Transverse colon (tissue), 4 donors: Measurements from ENCODE around the gene PKIB. TPM values are rescaled to one million over a fixed set of nuclear protein-coding genes. Genes with fewer than 3 reads are reported as not detected.

Experiments used
- DNase-seq: peaks from one replicate; pipeline ENCODE4 v3.0.0-alpha.2; 2019
- H3K27ac ChIP-seq, 4 donors: fragments of 200-600 bp; sonication (generic); 2 replicates each; pipeline ENCODE4 v1.5.1; 2016 to 2018; ENCODE audit warnings: inconsistent platforms in 4 of 4
- H3K27me3 ChIP-seq: fragments of 200-600 bp; sonication (generic); 2 replicates; pipeline ENCODE4 v1.5.1; 2017; ENCODE audit warnings: inconsistent platforms
- H3K36me3 ChIP-seq, 4 donors: fragments of 200-600 bp; sonication (generic); 2 replicates each; pipeline ENCODE4 v1.5.1; 2017 to 2019; ENCODE audit warnings: inconsistent platforms in 4 of 4
- H3K4me1 ChIP-seq, 4 donors: fragments of 200-600 bp; sonication (generic); 2 replicates each; pipeline ENCODE4 v1.5.1; 2017 to 2020; ENCODE audit warnings: inconsistent platforms in 4 of 4
- H3K4me3 ChIP-seq, 4 donors: fragments of 200-600 bp; sonication (generic); 1 replicate in 1 of 4; 2 replicates in 3 of 4; pipeline versions ENCODE4 v1.5.1 to v1.6.1; 2017 to 2019; ENCODE audit warnings: inconsistent platforms in 4 of 4
- H3K9me3 ChIP-seq, 2 donors: fragments of 200-600 bp; sonication (generic); 2 replicates each; pipeline ENCODE4 v1.5.1; 2017 to 2019; ENCODE audit warnings: inconsistent platforms in 2 of 2
- CTCF ChIP-seq, 5 experiments: fragments of 200-600 bp in 3 of 5; fragments of 450-650 bp in 2 of 5; sonication (generic) in 3 of 5; IDR thresholded peaks; 1 replicate in 2 of 5; 2 replicates in 3 of 5; pipeline ENCODE4 v1.5.1; 2016 to 2017; ENCODE audit warnings: antibody characterized with exemption in 5 of 5, inconsistent platforms in 3 of 5, mild to moderate bottlenecking in 2 of 5, moderate library complexity in 1 of 5
- EP300 ChIP-seq: sonication (generic); formaldehyde crosslinking; IDR thresholded peaks from one replicate; pipeline ENCODE4 v1.6.1; 2017; ENCODE audit warnings: antibody characterized with exemption, low read depth
- POLR2A ChIP-seq: fragments of 450-650 bp; IDR thresholded peaks from one replicate; pipeline ENCODE4 v1.6.1; 2016; ENCODE audit warnings: antibody characterized with exemption, mild to moderate bottlenecking, moderate library complexity
- POLR2AphosphoS5 ChIP-seq, 3 donors: sonication (generic); formaldehyde crosslinking; IDR thresholded peaks; one replicate each; pipeline ENCODE4 v1.6.1; 2016; ENCODE audit warnings: antibody characterized with exemption in 3 of 3
- WGBS, 2 donors: methylation state at CpG; one replicate each; pipeline ENCODE4 v1.1.5; 2018; ENCODE audit warnings: low coverage in 1 of 2; 5-methylcytosine and 5-hydroxymethylcytosine counted together
- in situ Hi-C, 4 donors: fragments of 200-750 bp; cut with MboI; loops; one replicate each; pipeline versions ENCODE4 v1.15.0 to v1.15.1; 2017; ENCODE audit warnings: low sequenced_read_pairs in 3 of 4, low pct_ligation_motif_present in 1 of 4, low pct_unique_long_range_greater_than_20kb in 1 of 4
- intact Hi-C: fragments of 100-400 bp; cut with DNase I; formaldehyde crosslinking; loops from one replicate; pipeline ENCODE4 v1.15.1; 2023; ENCODE audit warnings: low total_unique reads
- total RNA-seq, 4 donors: library from RNA; depleted of rRNA; stranded (reverse); fragments of >200 nt; gene quantifications; one replicate each; pipeline ENCODE4 v1.1.0, GENCODE V29; 2016

The PKIB gene
- total RNA-seq, 4 donors from 2014 or later: 45.2 to 163 (median 96.1) TPM

- intact Hi-C loops: no loop called here
- no peaks in the 10 kb centered on the region for H3K36me3 ChIP-seq
- in situ Hi-C loops: no loop called here
- H3K4me3 ChIP-seq: no peak overlapping the region
- no peak for DNase-seq
- no peaks in the 10 kb centered on the region for H3K9me3 ChIP-seq
- TF ChIP-seq POLR2AphosphoS5 (IDR thresholded peaks at IDR 0.05): peak in 1 of 3 donors; percentile 41
- no peak for TF ChIP-seq EP300
- no peak for TF ChIP-seq POLR2A
- TF ChIP-seq CTCF (IDR thresholded peaks at IDR 0.05): no peak
- peak overlapping the region in 3 of 4 donors; percentile 47 to 57 (median 47) for H3K27ac ChIP-seq
- H3K27me3 ChIP-seq: no peaks in the 10 kb centered on the region
- WGBS, 2 donors: 19 to 22% methylated on average over 2 of the region's 2 CpGs
- peaks cover 0 to 19% (median 2%) of the 10 kb centered on the region in 4 donors for H3K4me1 ChIP-seq
Measured at GRCh38 chr6:122671251-122671650, 61.0 kb downstream of the PKIB start.

GRCh38 chr6:122673343-122673961, 63.2 kb downstream of the PKIB start:
- DNase-seq: no peak
- H3K27ac ChIP-seq: peak overlapping the region in 2 of 4 donors; percentile 30 to 32
- WGBS, 2 donors: 67 to 68% methylated on average over 1 of the region's 1 CpG
- no peak for TF ChIP-seq POLR2AphosphoS5 (IDR thresholded peaks at IDR 0.05)
- TF ChIP-seq CTCF (IDR thresholded peaks at IDR 0.05): no peak
- no peak for TF ChIP-seq POLR2A
- no peak for TF ChIP-seq EP300
- in situ Hi-C loops: no loop called here
- peaks cover 0 to 13% (median 2%) of the 10 kb centered on the region in 4 donors for H3K4me1 ChIP-seq
- H3K36me3 ChIP-seq: no peaks in the 10 kb centered on the region
- no peak overlapping the region for H3K4me3 ChIP-seq
- intact Hi-C loops: no loop called here
- no peaks in the 10 kb centered on the region for H3K27me3 ChIP-seq
- no peaks in the 10 kb centered on the region for H3K9me3 ChIP-seq

- no peak for TF ChIP-seq EP300
- no peak for TF ChIP-seq POLR2A
- no peak for TF ChIP-seq CTCF (IDR thresholded peaks at IDR 0.05)
- TF ChIP-seq POLR2AphosphoS5 (IDR thresholded peaks at IDR 0.05): no peak
- Histone ChIP-seq H3K36me3 (no peaks in the 10 kb centered on the region), H3K27me3 (no peaks in the 10 kb centered on the region), H3K4me3 (no peak overlapping the region), H3K27ac (no peak overlapping the region), H3K9me3 (no peaks in the 10 kb centered on the region), H3K4me1 (peaks cover 0 to 7% (median 2%) of the 10 kb centered on the region in 4 donors)
- DNase-seq: no peak
- intact Hi-C loops: no loop called here
- in situ Hi-C loops: no loop called here
- WGBS, 2 donors: 67% methylated on average over 1 of the region's 1 CpG; no CpG with 5 or more reads in 1 of the 2 donors
Measured at GRCh38 chr6:122676146-122676545, 65.9 kb downstream of the PKIB start.

GRCh38 chr6:122676688-122677087, 66.5 kb downstream of the PKIB start:
- in situ Hi-C loops (no loop called here), intact Hi-C loops (no loop called here)
- Histone ChIP-seq H3K36me3 (no peaks in the 10 kb centered on the region), H3K4me3 (no peak overlapping the region), H3K9me3 (no peaks in the 10 kb centered on the region), H3K4me1 (peaks cover 0 to 4% (median under 1%) of the 10 kb centered on the region in 4 donors), H3K27me3 (no peaks in the 10 kb centered on the region), H3K27ac (no peak overlapping the region)
- no peak for DNase-seq
- TF ChIP-seq POLR2AphosphoS5 (IDR thresholded peaks at IDR 0.05): no peak
- TF ChIP-seq POLR2A: no peak
- no peak for TF ChIP-seq CTCF (IDR thresholded peaks at IDR 0.05)
- TF ChIP-seq EP300: no peak
- WGBS, 2 donors: 69 to 83% methylated on average over 2 of the region's 2 CpGs
